ENCODE results near the gene CCDC110.
"Not testable (repeated sequence)": the region's sequence is repeated elsewhere in the genome, so short reads cannot be mapped to it uniquely, and the experiment has no call there.

Gene CCDC110

DNA sequence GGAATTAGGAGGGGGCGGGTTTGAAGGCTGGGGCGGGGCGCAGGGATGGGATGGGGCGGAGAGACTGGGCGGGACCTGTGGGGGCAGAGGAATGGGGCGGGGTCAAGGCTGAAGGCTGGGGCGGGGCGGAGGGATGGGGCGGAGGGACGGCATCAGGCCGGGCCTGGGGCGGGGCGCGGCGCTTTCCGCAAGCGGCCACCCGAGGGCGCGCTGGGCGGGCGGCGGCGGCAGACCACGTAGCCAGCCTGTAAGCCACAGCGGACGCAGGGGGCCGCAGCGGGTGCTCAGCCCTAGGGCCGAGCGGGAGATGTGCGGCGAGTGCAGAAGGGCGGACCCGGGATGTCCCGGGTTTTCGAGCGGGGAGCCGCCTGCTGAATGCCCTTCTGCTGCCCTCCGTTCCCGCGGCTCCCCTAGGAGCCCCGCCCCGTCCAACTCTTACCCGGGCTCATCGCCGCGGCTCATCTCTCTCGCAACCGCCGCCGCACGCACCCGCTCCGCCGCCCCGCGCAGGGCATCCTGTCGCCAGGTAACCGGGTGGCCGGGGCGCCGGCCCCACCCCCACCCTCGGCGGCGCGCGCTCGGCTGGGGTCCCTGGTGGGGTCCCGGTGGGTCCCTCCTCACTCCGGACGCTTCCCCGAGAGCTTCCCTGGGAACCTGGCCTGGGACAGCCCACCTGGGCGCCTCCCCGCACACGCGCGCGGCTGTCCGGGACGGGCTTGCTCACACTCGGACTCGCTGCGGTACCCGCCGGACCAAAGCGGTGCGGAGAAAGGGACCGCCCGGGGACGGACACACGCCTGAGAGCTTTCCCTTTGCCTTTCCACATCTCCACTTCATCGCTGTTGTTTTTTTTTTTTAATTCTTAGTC, at the start of gene CCDC110:
TSS of gene CCDC110 (minus strand) at position 499 of the 868 bp plus-strand sequence. CDS start at position 449, 50 bp downstream.
- peak; percentile 31 to 62 for DNase-seq

DNA sequence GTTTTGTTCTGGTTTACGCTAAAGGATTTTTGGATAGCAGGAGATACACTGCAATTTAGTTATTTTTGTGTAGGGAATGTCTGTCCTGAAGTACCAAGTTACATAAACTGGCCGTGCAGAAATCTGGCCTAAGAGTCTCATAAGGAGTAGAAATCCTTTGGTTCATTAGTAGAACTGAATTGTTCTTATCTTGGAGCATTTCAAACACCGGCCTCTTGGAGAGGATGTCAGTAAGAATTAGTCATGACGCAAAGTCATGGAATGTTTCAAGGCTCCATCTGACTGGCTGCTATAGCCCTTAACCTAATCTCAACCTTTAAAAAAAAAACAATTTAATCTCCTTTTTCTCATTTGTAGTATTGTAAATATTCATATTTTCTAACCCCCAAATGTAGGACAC, 48.6 kb upstream of the CCDC110 start:
- no peak for DNase-seq

DNA sequence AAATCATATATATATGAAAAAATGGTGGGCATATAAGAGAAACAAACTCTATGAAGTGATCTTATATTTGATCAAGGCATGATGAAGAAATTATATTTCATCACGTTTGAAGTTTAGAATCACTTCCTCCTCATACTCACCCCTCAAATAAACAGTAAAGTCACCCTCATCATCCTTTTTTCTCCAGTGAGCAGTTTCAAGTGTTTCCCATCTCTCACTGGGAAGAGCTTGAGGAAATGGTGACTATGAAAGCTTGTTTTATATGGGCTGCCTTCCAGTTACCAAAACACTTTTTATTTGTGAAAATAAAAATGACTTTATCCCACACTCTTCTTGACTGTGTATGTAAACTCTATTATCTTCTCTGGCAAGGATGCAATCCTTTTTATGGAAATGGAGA, 47.0 kb upstream of the CCDC110 start:
- DNase-seq, result no peak

DNA sequence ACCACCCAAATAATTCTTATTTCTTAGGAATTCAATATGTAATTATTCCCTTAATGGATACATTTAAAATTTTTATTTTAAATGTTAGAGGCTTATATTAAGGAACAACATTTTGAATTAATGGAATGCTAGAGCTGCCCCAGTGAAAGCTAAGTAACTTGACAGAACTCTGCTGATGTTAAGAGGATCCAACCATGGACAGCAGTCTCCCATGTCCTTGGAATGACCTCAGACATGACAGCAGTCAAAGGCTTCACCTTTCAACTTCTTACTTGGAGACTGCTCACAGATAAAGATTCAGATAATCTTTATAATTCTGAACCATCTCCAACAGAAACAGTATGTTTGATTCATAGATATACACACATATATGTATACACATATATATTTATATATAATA, 46.5 kb upstream of the CCDC110 start:
- no peak for DNase-seq

DNA sequence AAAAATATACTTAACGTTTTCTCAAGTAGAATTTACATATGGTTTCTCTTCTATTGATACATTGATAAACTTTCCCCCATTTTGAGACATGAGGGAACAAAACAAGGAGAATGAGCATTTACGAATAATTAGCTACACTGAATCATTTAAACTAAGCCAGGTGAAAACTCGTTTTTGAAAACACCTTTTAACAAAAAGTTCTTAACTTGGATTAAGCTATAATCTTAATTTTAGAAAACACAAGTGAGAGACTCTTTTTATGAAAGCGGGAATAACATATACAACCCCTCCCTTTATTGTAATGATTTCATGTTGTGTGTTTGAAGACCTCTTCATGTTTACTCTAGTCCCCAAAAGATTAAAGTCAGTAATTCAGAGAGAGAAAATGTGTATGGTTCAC, 43.7 kb upstream of the CCDC110 start:
- no peak for DNase-seq

DNA sequence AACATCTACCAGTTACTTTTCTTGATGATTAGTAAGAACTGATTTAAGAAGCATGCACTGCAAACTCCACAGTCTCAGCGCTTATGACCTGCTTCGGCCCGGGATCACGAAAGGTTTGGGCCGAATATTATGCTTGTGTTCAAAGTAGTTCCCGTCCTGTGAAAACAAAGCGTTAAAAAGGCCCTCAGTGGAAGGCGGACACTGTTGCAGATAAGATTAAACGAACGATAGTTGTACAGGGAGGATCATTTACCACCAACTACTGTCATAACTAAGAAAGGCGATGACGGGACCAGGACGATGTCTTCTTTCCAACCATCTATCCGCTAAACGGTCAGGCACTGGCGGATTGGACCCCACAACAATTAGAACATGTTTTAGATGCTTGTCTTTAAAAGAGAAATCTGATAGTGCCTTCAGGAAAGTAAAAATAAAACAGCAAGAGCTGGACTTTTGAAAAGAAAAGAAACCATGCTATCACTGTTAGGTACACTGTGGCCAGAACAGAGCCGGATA, 42.7 kb upstream of the CCDC110 start:
- DNase-seq, result no peak

DNA sequence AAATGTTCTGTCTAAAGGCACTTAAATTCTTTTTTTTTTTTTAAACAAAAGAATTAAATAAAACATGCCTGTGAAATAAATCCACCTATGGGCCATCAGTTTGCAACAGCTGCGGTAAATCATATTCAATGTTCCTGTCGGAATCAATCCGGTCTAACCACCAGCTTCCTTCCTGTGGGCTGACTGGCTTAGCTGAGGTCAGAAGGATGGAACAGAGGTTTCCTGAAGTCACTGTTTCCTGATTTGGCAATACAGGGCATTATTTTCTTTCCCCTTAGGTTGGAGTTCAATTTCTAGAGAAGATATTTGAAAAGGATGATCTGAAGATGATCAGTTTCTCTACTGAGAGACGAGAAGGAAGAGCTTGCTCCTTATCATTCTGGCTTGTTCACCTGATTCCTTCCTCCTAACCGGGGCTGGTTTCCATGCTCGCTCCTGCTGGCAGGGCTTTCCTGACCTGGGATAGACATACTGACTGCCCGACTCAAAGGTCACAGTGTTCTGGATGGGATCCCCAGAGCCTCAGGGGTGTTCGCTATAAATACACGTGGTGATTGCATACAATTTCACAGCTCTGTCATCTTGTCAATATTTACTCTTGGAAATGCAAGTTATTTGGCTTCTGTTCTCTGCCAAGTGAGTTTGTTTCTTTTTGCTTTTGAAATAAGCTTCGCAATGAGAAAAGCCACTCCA, 42.1 kb upstream of the CCDC110 start:
- no peak for DNase-seq

DNA sequence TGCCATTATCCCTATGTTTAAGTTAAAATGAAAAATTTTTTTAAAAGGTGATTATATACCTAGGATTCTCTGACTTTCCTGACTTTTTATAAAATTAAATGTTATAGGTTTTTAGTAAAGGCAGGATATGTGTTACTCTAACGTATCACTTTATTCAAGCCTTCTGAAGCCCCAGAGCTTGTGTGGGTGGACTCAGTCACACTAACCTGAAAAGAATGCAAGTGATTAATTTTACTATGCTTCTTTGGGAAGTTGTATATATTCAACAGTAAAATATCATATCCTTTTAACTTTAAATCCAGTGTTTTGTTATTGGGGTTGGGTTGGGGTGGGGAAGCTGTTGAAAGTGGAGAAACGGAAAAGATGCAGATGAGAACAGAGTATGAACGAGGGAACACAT, 41.0 kb upstream of the CCDC110 start:
- DNase-seq, result no peak

DNA sequence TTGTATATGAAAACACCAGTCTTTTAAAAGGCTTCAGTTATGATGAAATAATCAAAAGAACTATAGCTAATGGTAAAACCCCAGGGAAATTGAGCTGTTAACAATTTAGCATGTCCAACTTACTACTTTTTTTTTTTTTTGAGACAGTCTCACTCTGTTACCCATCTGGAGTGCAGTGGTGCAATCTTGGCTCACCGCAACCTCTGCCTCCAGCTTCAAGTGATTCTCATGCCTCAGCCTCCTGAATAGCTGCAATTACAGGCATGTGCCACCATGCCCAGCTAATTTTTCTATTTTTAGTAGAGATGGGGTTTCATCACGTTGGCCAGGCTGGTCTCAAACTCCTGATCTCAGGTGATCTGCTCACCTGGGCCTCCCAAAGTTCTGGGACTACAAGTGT, 39.7 kb upstream of the CCDC110 start:
- not testable (repeated sequence) for DNase-seq

DNA sequence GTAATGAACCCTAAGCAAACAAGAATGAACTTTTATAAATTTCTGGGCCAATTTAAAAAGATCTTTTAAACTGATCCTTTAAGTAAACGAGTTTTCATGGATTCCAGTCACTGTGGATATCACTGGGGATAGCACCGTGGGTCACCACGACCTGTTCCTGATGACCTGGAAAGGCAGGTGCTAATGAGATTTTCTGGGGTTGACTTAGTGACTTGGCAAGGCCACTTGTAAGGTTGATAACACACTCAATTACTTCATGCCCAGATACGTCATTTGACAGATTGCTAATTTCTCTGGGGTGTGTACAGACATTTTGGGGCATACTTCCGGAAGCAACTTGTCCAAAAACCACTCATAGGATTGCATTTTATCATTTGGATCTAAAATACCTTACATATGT, 39.3 kb upstream of the CCDC110 start:
- DNase-seq, result no peak

DNA sequence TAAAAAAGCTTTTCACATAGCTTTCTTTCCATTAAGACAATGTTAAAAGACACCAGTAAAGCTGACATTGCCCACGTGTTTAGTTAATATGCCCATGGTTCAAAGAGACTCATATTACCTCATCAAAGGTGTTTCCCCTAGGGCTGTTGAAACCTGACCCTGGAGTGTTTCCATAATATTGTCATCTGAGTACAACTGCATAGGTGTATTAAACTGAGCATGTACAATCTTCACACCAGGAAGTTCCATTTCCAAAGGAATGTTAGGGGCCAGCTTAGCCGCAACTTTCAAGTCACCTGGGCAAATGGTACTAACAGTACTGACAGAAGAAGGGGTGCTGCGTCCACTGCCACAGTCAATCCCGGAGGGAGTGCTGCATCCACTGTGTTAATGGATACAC, 36.6 kb upstream of the CCDC110 start:
- no peak for DNase-seq

DNA sequence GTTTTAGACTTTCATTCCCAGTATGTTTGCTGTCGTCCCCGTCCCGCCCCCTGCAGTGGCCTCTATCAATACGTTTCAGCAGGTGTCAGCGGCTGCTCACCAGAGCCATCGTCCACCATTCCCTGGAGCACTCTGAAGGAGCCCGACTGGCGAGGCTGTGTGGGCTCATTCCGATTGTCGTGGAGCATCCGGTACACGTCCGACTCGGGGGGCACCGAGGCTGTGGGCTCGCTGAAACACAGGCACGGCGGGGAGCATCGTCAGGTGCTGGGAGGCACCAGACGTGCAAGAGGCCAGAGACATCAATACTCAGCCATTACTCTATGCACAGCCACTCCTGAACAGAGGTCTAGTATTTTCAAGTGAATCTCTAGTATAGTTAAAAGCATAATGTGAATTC, 34.9 kb upstream of the CCDC110 start:
- no peak for DNase-seq

DNA sequence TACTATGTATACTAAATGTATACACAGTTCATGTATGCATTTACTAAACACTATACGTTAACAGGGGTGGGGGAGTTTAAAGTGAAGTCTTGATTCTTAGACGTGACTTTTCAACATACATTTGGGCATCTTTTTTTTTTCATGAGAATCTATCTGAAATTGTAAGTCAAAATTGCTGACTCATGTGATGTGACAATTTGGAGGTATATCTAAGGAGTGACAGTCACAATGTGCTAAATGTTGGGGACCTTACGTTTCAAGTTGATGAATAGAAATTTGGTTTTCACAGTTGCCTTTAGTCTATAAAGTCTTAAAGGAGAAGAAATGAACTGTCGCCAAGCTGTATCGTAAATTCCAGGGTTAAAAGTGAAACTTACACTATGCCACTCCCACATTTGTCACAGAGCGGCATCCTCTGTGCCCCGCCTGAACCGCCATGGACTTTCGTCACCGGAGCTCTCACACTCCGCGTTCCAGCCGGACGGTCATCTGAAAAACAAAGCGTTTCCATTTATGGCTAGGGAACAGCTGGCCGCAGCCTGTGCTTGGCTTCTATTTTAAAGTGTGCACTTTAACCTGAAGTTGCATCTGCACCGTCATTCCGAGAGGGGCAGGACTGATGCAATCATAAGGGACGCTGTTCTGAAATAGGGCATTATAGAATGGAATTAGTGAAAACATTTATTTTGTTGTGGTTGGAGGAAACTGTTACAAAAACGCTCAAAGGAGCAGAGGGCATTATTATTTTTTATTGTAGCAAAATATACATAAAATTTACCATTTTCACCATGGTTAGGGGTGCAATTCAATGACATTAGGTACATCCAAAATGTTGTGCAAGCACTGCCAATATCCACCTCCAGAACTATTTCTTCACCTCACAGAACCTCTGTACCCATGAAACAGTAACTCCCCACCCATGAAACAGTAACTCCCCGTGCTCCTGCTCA, 32.8 kb upstream of the CCDC110 start:
- DNase-seq, result peak; percentile 59 to 70

DNA sequence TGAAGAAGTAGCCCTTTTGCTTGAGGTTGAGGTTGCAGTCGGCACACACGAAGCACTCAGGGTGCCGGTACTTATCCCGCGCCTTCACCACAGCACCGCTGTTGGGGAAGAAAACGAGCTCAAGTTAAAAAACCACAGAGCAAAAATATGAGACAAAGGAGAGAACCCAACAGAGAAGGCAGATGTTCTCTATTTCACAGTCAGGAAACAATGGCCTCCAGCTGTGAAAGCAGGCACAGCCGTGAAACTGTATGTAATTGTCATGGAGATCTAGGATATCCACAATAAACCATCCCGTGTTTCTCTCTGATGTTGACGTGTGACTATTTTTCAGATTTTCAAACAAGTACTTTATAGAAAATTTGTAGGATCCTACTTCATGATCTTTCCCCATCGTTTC, 30.9 kb upstream of the CCDC110 start:
- no peak for DNase-seq

DNA sequence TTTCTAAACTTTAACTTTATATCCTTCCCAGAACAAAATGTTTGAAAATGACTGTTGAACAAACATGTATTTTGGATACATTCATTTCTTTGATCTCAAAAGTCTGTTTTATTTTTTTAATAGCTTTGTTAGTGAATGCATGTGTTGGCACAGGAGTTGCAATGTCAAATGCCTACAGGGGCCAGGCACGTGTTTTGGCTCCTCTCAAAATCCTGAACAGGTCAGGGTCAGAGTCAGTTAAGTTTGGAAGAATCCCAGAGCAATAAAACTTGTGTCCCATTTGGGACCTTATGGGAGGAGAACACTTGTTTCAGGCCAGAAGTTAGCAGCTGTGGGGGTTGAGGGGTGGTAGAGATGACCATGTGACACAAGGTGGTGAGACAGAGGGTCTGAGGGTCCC, 29.0 kb upstream of the CCDC110 start:
- no peak for DNase-seq

DNA sequence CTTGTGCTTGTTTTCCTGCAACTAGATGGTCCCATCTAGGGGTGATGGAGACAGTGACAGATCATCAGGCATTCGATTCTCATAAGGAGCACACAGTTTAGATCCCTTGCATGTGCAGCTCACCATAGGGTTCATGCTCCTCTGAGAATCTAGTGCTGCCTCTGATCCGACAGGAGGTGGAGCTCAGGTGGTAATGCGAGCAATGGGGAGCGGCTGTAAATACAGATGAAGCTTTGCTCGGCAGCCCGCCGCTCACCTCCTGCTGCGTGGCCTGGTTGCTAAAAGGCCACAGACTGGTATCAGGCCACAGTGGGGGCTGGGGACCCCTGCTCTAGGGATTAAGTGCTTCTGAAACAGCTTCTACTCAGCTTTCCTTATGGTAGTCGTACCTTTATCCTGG, 28.5 kb upstream of the CCDC110 start:
- no peak for DNase-seq

DNA sequence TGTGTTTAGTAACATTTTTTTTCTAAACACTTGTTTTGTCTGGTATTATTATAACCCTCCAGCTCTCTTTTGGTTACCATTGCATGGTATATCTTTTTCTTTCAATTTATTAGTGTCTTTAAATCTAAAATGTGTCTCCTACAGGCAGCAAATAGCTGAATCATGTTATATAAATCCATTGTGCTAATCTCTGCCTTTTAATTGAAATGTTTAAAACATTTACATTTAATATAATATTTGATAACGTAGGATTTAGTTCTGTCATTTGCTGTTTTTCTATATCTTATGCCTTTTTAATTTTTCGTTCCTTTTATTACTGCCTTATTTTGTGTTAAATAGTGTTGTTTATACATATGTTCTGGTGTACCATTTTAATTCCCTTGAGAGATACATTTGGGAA, 17.1 kb upstream of the CCDC110 start:
- DNase-seq, result no peak

DNA sequence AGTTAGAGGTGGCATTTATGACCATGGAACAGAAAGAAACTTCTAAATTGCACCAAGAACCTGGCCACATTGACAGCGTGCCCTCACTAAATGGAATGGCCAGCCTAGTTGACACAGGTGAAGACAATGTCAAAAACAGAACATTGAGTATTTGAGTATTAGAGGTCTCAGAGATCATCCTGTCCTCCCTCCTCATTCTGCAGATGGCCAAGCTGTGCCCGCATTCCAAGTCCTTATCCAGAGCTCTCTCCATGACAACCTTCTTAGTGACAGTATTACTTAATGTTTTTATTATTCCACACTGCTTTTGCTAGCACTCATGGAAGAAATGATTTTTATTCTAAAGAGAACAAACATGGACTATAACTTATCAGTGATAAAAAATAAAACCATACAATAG, 9.9 kb upstream of the CCDC110 start:
- no peak for DNase-seq

DNA sequence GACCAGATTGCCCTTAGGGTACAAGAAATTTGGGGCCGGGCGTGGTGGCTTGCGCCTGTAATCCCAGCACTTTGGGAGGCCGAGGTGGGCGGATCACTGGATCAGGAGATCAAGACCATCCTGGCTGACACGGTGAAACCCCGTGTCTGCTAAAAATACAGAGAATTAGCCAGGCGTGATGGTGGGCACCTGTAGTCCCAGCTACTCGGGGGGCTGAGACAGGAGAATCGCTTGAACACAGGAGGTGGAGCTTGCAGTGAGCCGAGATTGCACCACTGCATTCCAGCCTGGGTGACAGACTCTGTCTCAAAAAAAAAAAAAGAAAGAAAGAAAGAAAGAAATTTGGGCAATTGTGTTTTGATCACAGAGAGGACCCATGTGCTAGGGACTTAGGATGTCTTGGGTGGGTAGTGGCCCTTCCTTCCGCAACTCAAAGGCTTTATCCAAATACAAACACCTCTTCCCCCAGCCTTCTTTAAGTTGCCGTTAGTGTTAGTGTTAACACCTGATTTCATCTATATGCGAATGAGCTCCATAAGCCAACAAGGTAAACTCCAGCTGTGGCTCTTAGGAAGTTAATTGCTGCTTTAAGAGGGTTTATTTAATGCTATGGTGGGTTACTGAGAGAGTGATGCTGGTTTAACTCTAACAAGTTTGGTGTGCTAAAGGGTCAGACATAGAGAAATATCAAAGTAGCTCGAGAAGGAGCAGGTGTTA, 8.6 kb upstream of the CCDC110 start:
- DNase-seq, result no peak

DNA sequence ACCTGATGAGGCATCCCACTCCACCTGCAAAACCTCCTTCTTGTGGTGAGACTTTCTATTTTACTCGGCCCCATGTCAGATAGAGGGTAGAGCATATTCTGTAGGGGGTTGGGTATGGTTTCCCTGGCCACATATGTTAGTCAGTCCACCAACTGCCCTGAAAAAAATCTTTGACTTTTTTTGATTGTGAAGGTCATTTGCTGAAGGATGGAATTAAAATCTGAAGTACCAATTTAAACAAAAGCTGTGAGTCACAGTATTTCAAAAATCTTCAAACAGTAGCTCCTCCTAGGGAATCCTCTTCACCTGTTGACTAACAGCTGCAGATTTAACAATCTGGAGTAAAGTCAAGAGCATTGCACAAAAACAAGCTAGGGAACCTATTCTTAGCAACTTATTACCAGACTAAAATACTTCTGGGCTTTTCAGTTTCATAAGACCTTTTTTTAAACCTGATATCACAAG, 8.0 kb upstream of the CCDC110 start:
- no peak for DNase-seq

DNA sequence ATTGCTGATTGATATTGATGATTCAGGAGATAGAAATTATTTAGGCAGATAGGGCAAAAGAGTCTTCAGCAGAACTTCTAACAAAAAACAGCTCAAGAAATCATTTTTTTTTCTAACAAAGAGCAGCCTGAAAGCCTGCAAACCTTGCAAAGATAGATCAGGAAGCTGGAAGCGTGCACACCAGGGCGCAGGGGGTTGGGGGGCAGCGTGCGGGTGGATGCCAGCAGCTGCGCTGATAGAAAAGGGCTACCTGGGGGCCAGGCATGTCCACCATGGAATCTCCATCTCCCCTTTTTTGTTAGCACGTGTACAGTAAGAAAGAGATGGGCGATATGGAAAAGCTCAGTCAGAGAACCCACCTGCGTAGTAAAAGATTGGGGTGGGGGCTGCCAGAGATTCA, 1.7 kb upstream of the CCDC110 start:
- DNase-seq, result no peak

DNA sequence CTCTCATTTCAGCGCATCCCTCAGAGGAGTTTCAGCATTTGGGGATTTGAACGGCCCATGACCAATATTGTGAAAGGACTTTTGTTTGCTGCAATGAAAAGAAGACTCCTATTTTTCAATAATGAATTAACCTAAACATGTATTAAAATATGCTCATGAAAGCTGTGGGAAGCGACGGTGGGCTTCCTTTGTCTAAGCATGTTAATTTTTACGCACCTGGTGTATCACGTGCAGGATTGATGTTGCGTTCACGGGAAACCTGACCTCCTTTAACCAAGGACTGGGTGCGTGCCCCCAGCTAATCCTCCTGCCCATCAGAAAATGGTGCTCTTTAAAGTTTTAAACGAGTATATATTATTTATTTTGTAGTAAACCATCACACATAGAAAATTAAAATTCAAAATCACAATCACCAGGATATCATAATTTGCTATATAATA, 590 bp upstream of the CCDC110 start:
- no peak for DNase-seq

All from SHP77 (cell line).